ENCODE results near the gene CCDC78.

DNA sequence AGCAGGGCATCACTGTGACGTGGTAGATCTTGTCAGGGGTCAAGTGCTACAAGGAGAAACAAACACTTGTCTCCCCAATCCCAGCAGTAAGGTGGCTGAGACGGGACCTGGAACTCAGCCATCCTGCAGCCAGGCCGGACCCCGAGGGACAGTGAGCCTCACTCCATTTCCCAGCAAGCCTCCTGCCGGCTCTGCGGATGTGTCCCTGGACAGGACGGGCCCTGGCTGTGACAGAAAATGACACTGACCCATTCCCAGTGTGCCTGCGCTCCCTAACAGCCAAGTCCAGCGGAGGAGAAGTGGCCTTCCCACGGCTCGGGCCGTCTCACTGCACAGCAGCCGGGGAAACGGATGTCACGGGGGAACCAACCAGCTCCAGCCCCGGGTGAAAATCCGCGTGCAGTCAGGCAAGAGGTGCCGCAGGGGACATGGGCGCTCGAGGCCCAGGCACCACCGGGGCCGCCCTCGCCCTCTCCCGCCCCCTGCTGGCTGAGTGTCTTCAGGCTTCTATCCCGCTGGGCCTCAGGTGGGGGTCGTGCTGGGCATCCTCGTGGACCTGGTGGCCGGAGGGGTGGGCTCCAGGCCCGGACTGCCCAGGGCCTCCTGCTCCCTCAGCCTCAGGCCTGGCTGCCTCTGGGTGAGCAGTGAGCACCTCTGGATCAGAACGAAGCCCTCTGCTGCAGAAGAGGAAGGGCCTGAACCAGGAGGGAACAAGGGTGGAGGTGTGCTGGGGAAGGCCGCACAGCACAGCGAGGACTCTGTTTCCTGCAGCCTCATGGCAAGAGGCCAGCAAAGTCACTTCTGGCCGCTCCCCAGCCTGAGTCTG lies 7.4 kb upstream of the CCDC78 start:
- TF ChIP-seq FOXA1 (IDR thresholded peaks at IDR 0.05) (no peak), FOXK2 (IDR thresholded peaks at IDR 0.05) (no peak), SUZ12 (IDR thresholded peaks at IDR 0.05) (no peak), FOXM1 (IDR thresholded peaks at IDR 0.05; ENCODE audit: borderline replicate concordance) (no peak), ELF4 (IDR thresholded peaks at IDR 0.05) (no peak), SP1 (IDR thresholded peaks at IDR 0.05) (no peak), ZNF384 (IDR thresholded peaks at IDR 0.05) (no peak), L3MBTL2 (conservative IDR thresholded peaks at IDR 0.05) (no peak), BHLHE40 (IDR thresholded peaks at IDR 0.05; ENCODE audit: borderline replicate concordance) (no peak), TARDBP (IDR thresholded peaks at IDR 0.05) (no peak), CTBP1 (IDR thresholded peaks at IDR 0.05; ENCODE audit: borderline replicate concordance) (no peak)
- TF ChIP-seq, protein P1, sequence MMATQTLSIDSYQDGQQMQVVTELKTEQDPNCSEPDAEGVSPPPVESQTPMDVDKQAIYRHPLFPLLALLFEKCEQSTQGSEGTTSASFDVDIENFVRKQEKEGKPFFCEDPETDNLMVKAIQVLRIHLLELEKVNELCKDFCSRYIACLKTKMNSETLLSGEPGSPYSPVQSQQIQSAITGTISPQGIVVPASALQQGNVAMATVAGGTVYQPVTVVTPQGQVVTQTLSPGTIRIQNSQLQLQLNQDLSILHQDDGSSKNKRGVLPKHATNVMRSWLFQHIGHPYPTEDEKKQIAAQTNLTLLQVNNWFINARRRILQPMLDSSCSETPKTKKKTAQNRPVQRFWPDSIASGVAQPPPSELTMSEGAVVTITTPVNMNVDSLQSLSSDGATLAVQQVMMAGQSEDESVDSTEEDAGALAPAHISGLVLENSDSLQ (IDR thresholded peaks at IDR 0.05) = no peak

Data from HEK293T (cell line).